Stimulated activated CD8-positive, alpha-beta memory T cell treated with anti-CD3 and anti-CD28 coated beads, Interleukin-7, amount 100 ng/mL, for 48 hours (primary cell): ENCODE data around the gene GM2A.
"Not testable (repeated sequence)": the region's sequence is repeated elsewhere in the genome, so short reads cannot be mapped to it uniquely, and the experiment has no call there.

Experiments used
- DNase-seq, 2 donors: peaks; one replicate each; pipeline ENCODE4 v3.0.0-alpha.2; 2020; ENCODE audit warnings: low read depth in 1 of 2; ENCODE audit errors: extremely low read depth in 1 of 2

The GM2A gene

DNA sequence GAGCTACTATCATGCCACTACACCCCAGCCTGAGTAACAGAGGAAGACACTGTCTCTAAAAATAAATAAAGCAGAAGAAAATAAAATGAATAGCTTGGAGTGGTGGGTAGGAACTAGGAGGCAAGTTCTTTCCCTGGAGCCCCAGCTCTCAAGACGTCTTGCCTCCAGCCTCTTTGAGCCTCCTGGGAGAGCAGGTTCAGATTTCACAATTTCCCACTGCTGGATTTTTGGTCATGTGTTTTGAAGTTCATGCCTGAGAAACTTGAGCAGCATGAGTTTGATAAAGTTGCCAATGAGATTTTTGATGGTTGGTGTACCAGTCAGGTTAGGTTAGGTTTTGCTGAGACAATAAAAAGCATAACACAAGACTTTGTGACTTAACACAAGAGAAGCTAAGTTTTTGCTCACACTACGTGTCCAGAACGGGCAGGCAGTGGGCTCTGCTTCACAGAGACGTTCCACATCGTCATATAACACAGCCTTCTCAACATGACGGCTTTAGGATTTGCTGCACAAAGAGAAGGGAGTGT is 25.0 kb upstream of the GM2A start:
- no peak for DNase-seq

DNA sequence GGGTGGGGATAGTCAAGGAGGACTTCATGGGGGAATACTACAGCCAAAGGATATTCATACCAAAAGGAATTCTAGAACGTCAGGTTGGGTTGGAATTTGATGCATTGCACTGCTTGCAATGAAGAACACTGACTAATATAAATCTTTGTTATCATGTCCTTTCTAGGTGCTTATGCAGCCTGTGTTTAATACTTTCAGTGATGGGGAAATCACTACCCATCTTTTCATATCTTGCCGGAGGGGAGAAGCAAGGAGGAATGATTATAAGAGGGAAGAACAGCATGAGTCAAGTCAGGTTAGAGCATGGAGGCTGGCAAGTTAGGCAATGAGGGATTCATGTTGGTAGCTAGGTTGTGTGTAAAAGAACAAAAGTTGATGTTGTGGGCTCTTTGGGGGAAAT is 24.0 kb upstream of the GM2A start:
- DNase-seq = no peak

- no peak for DNase-seq
Measured at GRCh38 chr5:151230048-151230680, 22.8 kb upstream of the GM2A start.

DNA sequence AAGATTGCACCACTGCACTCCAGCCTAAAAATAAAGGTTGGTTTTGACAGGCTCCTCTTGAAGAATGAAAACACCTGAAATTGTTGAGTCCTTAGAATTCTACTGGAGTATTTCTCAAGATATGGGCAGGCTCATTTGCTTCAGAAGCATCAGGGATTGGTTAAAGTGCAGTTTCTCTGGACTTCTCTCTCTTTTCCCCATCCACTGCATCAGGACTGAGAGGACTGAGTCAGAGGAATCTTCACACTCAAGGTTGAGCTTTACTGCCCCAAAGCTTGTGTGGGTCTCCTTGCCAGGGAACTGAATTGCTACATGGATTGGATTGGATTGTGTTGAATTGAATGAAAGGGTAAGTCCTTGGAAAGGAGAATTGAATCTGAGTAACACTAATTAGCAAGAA is 21.6 kb upstream of the GM2A start:
- no peak for DNase-seq

- no peak for DNase-seq
Measured at GRCh38 chr5:151233616-151234085, 19.3 kb upstream of the GM2A start.

GRCh38 chr5:151234476-151235238 is 18.3 kb upstream of the GM2A start:
- no peak for DNase-seq

DNA sequence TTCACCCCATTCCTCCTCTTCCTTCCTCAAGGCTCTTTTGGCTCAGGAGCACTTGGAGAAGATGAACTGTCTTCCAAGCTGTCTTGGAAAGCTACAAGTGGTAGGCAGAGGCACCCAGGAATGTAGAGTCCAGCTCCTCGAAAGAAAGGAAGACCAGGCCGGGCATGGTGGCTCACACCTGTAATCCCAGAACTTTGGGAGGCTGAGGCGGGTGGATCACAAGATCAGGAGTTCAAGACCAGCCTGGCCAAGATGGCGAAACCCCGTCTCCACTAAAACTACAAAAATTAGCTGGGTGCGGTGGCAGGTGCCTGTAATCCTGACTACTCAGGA is 17.8 kb upstream of the GM2A start:
- DNase-seq = not testable (repeated sequence)

DNA sequence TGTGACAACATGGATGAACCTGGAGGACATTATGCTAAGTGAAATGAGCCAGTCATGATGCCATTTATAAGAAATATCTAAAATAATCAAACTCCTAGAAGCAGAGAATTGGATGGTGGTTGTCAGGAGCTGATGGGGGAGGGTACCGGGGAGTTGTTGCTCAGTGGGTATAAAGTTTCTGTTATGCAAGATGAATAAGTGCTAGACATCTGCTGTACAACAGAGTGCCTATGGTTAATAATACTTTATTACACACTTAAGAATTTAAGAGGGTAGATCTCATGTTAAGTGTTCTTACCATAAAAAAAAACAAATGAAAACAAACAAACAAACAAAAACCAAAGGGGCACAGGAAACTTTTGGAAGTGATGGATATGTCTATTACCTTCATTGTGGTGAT is 16.1 kb upstream of the GM2A start:
- DNase-seq = no peak

GRCh38 chr5:151237685-151238084 is 15.3 kb upstream of the GM2A start:
- no peak for DNase-seq

DNA sequence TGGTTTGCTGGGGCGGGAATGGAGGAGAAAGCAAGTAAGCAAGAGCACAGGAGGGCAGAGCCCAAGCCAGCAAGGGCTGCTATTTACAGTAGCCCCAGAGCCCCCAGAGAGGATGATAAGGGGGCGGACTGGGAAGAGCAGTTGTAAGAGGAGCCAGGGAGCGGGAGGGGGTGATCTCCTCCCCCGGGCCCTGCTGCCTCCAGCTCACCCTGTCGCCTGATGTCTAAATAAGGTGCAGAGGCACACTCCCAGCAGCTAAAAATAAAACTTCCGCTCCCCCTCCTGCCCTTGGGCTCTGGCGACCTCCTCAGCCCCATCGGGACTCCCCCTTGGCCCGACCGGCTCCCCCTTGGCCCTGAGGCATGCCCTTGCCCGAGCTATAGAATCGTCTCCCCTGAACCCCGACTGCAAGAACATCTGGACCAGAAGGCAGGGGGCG is 14.7 kb upstream of the GM2A start:
- DNase-seq = no peak

- DNase-seq = peak in 1 of 2 donors; percentile 41
Measured at GRCh38 chr5:151239237-151239861, 13.6 kb upstream of the GM2A start.

DNA sequence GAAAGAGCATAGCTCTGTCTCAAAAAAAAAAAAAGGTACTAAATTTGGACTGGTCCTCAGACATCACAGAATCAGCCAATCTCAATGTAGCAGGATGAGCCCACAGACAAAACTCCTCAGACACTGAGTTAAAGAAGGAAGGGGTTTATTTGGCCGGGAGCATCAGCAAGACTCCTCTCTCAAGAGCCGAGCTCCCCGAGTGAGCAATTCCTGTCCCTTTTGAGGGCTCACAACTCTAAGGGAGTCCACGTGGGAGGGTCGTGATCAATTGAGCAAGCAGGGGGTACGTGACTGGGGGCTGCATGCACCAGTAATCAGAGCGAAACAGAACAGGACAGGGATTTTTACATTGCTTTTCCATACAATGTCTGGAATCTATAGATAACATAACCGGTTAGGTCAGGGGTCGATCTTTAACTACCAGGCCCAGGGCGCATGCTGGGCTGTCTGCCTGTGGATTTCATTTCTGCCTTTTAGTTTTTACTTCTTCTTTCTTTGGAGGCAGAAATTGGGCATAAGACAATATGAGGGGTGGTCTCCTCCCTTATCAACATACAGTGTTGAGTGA is 12.6 kb upstream of the GM2A start:
- DNase-seq = not testable (repeated sequence)

GRCh38 chr5:151240924-151241635 is 11.9 kb upstream of the GM2A start:
- no peak for DNase-seq

DNA sequence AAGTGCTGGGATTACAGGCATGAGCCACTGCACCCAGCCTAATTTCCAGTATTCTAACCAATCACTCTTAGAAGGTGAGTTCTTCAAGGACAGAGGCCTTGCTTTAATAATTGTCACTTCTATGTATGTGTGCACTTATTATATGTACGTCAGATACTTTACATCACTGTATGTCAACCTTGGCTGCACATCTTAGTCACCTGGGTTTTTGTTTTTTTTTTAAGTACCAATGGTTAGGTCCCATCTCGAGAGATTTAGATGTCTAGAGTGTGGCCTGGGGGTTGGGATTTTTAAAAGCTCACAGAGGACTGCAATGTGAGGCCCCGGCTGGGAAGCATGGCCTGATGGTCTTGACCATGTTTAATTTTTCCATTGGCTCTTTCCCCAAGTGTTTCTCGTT is 9.9 kb upstream of the GM2A start:
- no peak for DNase-seq

DNA sequence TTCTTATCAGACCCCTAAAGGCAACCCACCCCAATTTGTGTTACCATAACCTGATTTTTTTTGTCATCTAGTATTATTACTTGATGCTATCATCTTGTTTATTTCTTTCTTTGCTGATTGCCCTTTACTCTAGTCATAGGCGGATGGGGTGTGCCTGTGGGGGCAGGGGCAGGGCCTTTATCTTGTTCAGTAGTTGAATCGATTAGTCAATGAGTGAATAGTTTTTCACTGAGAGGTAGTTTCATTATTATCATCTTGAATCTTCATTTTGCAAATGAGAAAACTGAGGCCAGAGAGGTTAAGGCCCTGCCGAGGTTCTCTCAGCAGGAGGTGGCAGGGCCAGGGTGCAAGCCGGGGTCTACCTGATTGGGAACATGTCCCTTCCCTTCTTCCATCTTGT is 9.4 kb upstream of the GM2A start:
- no peak for DNase-seq

- no peak for DNase-seq
Measured at GRCh38 chr5:151244206-151244605, 8.8 kb upstream of the GM2A start.

- DNase-seq = no peak
Measured at GRCh38 chr5:151245680-151246219, 7.2 kb upstream of the GM2A start.

DNA sequence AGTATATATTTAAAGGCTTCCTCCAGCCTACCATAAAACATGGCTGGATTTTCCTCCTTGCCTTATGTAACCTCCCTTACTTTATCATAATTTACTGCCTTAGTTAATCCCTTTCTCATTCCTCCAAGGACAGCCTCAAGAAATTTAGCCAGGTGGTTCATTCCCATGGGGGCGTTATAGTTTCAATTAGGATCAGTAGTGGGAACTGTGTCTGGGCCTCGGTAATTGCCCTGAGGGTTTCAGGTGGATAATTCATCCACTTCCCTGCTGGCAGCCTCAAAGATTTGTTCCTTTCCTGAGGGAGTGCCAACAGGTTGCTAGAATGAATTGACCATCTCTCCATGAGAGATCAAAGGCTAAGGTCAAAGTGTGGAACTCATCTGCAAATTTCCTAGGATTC is 4.3 kb upstream of the GM2A start:
- DNase-seq = no peak

- DNase-seq = no peak
Measured at GRCh38 chr5:151249281-151249680, 3.7 kb upstream of the GM2A start.

DNA sequence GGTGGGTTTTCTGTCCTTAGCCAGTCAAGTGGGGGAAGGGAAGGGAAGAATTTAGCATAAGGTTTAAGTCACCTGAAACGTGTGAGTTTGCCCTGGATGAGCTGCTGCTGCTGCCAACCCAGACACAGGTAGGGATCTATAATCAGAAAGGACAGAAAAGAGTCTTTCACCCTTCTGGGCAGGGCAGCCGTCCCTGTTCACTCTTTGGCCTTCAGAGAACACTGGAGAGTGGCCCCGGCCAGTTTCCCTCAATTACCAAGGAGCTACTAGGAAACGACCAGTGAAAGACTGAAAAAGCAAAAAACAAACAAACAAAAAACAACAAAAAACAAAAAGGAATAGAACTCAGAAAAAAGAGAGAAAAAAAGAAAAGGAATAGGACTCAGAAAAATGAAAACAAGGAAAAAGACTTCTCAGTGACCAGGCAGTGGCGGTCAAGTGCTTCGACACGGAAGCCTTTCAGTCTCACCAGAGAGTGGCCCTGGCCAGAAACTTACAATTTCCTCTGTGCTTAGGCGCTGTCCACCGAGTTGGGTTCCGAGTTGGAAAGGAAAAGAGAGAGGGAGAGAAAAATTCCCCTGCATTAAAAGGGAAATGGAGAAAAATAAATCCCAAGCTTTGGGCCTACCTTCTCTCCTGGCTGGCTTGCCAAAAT is 2.5 kb upstream of the GM2A start:
- DNase-seq = no peak
